ENCODE data around the gene TBC1D17. TPM values are rescaled to one million over a fixed set of nuclear protein-coding genes. Genes with fewer than 3 reads are reported as not detected.
A peak's percentile ranks its signal among the peaks of the same experiment; 100 is the strongest.

TBC1D17 gene
- polyA plus RNA-seq, 3 donors: 3.1 to 48.2 (median 4.5) TPM

DNA sequence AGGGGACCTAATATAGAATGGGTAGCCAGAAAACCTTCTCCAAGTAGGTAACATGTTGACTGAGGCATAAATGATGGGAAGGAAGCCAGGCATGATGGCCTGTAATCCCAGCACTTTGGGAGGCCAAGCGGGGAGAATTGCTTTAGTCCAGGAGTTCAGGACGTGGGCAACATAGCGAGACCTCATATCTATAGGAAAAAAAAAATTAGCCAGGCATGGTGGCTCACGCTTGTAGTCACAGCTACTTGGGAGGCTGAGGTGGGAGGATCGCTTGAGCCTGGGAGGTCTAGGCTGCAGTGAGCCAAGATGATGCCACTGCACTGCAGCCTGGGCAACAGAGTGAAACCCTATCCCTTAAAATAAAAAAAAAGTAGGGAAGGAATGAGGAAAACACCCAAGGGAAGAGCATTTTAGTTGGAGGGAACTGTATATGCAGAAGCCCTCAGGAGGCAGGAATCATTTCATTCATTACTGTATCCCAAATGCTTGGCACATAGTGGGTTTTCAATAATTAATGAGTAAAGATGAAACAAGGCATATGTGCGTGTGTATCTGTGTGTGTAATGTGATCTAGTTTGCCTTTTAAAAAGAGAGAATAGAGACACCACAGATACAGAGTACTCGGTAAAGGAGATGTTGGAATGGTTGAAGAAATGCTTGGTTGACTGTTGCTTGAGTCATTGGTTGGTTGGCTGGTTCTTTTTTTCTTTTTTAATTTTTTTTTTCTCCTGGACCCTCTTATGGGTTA is 54.0 kb downstream of the TBC1D17 start:
- Histone ChIP-seq H4K20me1 (ENCODE audit: insufficient read depth, low read length) (peaks cover 54% of the 10 kb centered on the region), H3K27me3 (ENCODE audit: control insufficient read depth in 2 of 2, insufficient read depth in 2 of 2, low read length in 2 of 2) (no peaks in the 10 kb centered on the region), H3K4me1 (ENCODE audit: control insufficient read depth in 1 of 2, insufficient read depth in 2 of 2, low read length in 2 of 2) (peaks cover 32 to 44% of the 10 kb centered on the region in 2 donors), H3K27ac (ENCODE audit: low read depth in 1 of 2, low read length in 2 of 2) (no peak overlapping the region), H3K79me2 (ENCODE audit: insufficient read depth, low read length) (peaks cover 16% of the 10 kb centered on the region), H3K4me3 (replicated peaks in 1 of 3; ENCODE audit: low read depth in 2 of 3, low read length in 3 of 3) (no peak overlapping the region), H3K4me2 (replicated peaks; ENCODE audit: extremely low read depth, low read length, poor library complexity, severe bottlenecking) (no peak overlapping the region), H3K36me3 (replicated peaks in 1 of 2; ENCODE audit: control insufficient read depth in 1 of 2, insufficient read depth in 2 of 2, low read length in 2 of 2) (peaks cover 15 to 36% of the 10 kb centered on the region in 2 donors), H2AFZ (ENCODE audit: insufficient read depth, low read depth, low read length, poor library complexity, severe bottlenecking) (no peak overlapping the region), H3K9ac (ENCODE audit: insufficient read depth, low read length, poor library complexity, severe bottlenecking) (no peak overlapping the region), H3K9me3 (replicated peaks in 1 of 2; ENCODE audit: control insufficient read depth in 1 of 2, insufficient read depth in 1 of 2, low read length in 2 of 2) (no peaks in the 10 kb centered on the region)
- peaks cover 0 to 4% (median 0%) of the 10 kb centered on the region in 7 donors for H3K9me3 Mint-ChIP-seq
- peaks cover 39% of the 10 kb centered on the region for H3K4me1 Mint-ChIP-seq
- peaks cover 30 to 31% of the 10 kb centered on the region in 2 donors for H3K36me3 Mint-ChIP-seq
- TF ChIP-seq, protein P1, sequence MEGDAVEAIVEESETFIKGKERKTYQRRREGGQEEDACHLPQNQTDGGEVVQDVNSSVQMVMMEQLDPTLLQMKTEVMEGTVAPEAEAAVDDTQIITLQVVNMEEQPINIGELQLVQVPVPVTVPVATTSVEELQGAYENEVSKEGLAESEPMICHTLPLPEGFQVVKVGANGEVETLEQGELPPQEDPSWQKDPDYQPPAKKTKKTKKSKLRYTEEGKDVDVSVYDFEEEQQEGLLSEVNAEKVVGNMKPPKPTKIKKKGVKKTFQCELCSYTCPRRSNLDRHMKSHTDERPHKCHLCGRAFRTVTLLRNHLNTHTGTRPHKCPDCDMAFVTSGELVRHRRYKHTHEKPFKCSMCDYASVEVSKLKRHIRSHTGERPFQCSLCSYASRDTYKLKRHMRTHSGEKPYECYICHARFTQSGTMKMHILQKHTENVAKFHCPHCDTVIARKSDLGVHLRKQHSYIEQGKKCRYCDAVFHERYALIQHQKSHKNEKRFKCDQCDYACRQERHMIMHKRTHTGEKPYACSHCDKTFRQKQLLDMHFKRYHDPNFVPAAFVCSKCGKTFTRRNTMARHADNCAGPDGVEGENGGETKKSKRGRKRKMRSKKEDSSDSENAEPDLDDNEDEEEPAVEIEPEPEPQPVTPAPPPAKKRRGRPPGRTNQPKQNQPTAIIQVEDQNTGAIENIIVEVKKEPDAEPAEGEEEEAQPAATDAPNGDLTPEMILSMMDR (IDR thresholded peaks at IDR 0.05): no peak
- WGBS (ENCODE audit: insufficient coverage): 93% methylated on average over 4 of the region's 7 CpGs
- peaks cover 6 to 15% (median 12%) of the 10 kb centered on the region in 3 donors for H3K27me3 Mint-ChIP-seq (ENCODE audit: low read depth in 3 of 3)
- H3K4me3 Mint-ChIP-seq: no peak overlapping the region
- peak overlapping the region in 2 of 7 donors; percentile 10 to 30 for H3K27ac Mint-ChIP-seq
- intact Hi-C loops (cut with micrococcal nuclease): no loop called here
- no peak for DNase-seq

DNA sequence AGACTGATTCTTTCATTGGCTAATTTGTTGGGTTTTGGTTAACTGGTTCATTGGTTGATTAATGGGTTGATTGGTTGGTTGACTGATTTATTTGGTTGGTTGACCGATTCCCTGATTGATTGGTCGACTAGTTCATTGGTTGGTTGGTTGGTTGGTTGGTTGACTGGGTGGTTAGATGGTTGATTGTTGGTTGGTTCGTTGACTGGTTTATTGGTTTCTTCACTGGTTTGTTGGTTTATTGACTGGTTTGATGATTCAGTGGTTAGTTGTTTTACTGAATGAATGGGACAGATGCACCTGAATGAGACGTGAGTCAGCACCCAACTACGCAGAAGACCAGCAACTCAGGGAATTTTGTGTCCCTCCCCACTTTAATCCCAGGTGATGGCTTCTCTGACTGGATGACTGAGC is 54.5 kb downstream of the TBC1D17 start:
- H3K4me2 ChIP-seq (replicated peaks; ENCODE audit: extremely low read depth, low read length, poor library complexity, severe bottlenecking): no peak overlapping the region

More for the DNA sequence above, 54.5 kb downstream of the TBC1D17 start:
- TF ChIP-seq, protein P1 (IDR thresholded peaks at IDR 0.05): no peak
- Histone ChIP-seq H3K4me3 (replicated peaks in 1 of 3; ENCODE audit: low read depth in 2 of 3, low read length in 3 of 3) (no peak overlapping the region), H3K79me2 (ENCODE audit: insufficient read depth, low read length) (peaks cover 10% of the 10 kb centered on the region), H3K27ac (ENCODE audit: low read depth in 1 of 2, low read length in 2 of 2) (no peak overlapping the region), H3K4me1 (ENCODE audit: control insufficient read depth in 1 of 2, insufficient read depth in 2 of 2, low read length in 2 of 2) (peaks cover 29 to 43% of the 10 kb centered on the region in 2 donors), H2AFZ (ENCODE audit: insufficient read depth, low read depth, low read length, poor library complexity, severe bottlenecking) (no peak overlapping the region), H3K9me3 (replicated peaks in 1 of 2; ENCODE audit: control insufficient read depth in 1 of 2, insufficient read depth in 1 of 2, low read length in 2 of 2) (no peaks in the 10 kb centered on the region), H3K36me3 (replicated peaks in 1 of 2; ENCODE audit: control insufficient read depth in 1 of 2, insufficient read depth in 2 of 2, low read length in 2 of 2) (peaks cover 10 to 30% of the 10 kb centered on the region in 2 donors), H4K20me1 (ENCODE audit: insufficient read depth, low read length) (peaks cover 48% of the 10 kb centered on the region), H3K27me3 (ENCODE audit: control insufficient read depth in 2 of 2, insufficient read depth in 2 of 2, low read length in 2 of 2) (no peaks in the 10 kb centered on the region), H3K9ac (ENCODE audit: insufficient read depth, low read length, poor library complexity, severe bottlenecking) (no peak overlapping the region)
- Mint-ChIP-seq H3K4me3 (no peak overlapping the region), H3K4me1 (peaks cover 42% of the 10 kb centered on the region), H3K27me3 (ENCODE audit: low read depth in 3 of 3) (peaks cover 6 to 16% (median 12%) of the 10 kb centered on the region in 3 donors), H3K9me3 (peaks cover 0 to 4% (median 0%) of the 10 kb centered on the region in 7 donors), H3K27ac (no peak overlapping the region), H3K36me3 (peaks cover 25 to 27% of the 10 kb centered on the region in 2 donors)
- 96% methylated on average over 3 of the region's 5 CpGs for WGBS (ENCODE audit: insufficient coverage)
- intact Hi-C loops (cut with micrococcal nuclease): no loop called here
- DNase-seq: no peak
